Measurements from ENCODE around the gene UBR7. TPM values are rescaled to one million over a fixed set of nuclear protein-coding genes. Genes with fewer than 3 reads are reported as not detected.

UBR7 gene
- total and polyA plus RNA-seq, 7 donors, result 11.5 to 32.6 (median 17.0) TPM

DNA sequence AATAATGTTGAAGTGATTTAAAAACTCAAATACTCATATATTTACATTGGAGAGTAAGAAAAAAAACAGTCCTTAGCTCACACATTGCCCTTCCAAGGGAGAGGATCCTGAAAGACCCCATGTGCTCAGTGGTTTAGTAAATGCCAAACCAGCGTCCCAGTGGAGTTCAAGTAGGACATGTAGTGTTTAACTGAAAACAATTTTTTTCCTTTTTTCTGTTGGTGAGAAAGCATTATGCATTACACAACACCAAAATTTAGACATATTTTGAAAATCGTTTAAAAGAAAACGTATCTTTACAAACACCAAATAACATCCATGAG is 33.6 kb downstream of the UBR7 start:
- DNase-seq, result no peak
- no peak overlapping the region for H3K4me3 ChIP-seq
- TF ChIP-seq, protein P1, sequence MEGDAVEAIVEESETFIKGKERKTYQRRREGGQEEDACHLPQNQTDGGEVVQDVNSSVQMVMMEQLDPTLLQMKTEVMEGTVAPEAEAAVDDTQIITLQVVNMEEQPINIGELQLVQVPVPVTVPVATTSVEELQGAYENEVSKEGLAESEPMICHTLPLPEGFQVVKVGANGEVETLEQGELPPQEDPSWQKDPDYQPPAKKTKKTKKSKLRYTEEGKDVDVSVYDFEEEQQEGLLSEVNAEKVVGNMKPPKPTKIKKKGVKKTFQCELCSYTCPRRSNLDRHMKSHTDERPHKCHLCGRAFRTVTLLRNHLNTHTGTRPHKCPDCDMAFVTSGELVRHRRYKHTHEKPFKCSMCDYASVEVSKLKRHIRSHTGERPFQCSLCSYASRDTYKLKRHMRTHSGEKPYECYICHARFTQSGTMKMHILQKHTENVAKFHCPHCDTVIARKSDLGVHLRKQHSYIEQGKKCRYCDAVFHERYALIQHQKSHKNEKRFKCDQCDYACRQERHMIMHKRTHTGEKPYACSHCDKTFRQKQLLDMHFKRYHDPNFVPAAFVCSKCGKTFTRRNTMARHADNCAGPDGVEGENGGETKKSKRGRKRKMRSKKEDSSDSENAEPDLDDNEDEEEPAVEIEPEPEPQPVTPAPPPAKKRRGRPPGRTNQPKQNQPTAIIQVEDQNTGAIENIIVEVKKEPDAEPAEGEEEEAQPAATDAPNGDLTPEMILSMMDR (IDR thresholded peaks at IDR 0.05), result no peak
- H3K36me3 ChIP-seq (ENCODE audit: insufficient read depth in 1 of 2, low read depth in 1 of 2), result peaks cover 3 to 57% of the 10 kb centered on the region in 2 donors
- no peak for ATAC-seq
- intact Hi-C loops (cut with DNase I), result no loop called here
- H3K9me3 ChIP-seq, result no peaks in the 10 kb centered on the region
- no peak overlapping the region for H3K27ac ChIP-seq
- no peaks in the 10 kb centered on the region for H3K27me3 ChIP-seq (ENCODE audit: insufficient read depth in 3 of 3, low read length in 2 of 3)
- H3K4me1 ChIP-seq, result no peaks in the 10 kb centered on the region
- 87 to 91% (median 90%) methylated on average over 3 of the region's 3 CpGs for WGBS, 3 donors

DNA sequence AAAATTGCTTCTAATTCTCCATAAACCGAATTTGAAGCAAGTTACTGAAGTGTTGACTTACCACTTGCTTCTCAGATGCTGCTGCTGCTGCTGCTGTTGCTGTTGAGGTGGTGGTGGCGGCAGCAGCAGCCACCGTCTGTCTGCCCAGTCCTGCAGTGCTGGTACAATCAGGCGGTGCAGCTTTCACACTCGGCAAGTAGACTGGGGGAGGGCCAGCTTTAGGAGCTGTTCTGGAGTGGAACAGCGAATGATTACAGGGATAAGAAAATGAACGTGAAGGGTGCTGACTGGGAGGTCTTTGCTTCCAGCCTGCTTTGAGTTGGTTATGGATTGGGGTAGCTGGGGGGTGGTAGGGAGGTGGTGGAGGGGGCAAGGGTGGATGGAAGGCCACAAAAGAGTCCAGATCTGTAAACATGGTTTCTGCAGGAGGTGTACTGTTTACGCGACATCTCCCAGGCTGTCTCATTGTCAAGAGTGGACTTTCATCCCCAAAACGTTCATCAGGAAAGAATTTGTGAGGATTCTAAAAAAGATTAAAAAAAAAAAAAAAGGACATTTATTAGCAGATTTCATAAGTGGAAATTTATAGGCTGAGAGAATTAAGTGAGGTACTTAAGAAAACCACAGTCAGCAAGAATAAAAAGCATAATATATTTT is 38.8 kb downstream of the UBR7 start:
- Histone ChIP-seq H3K9me3 (no peaks in the 10 kb centered on the region), H3K27ac (no peak overlapping the region), H3K36me3 (ENCODE audit: insufficient read depth in 1 of 2, low read depth in 1 of 2) (peaks cover 15 to 97% of the 10 kb centered on the region in 2 donors), H3K4me1 (no peaks in the 10 kb centered on the region), H3K4me3 (no peak overlapping the region), H3K27me3 (ENCODE audit: insufficient read depth in 3 of 3, low read length in 2 of 3) (no peaks in the 10 kb centered on the region)
- TF ChIP-seq, protein P1 (IDR thresholded peaks at IDR 0.05), result no peak
- ATAC-seq (no peak), DNase-seq (no peak)
- WGBS, 3 donors, result 85 to 90% (median 86%) methylated on average over 10 of the region's 10 CpGs
- intact Hi-C loops (cut with DNase I), result no loop called here

DNA sequence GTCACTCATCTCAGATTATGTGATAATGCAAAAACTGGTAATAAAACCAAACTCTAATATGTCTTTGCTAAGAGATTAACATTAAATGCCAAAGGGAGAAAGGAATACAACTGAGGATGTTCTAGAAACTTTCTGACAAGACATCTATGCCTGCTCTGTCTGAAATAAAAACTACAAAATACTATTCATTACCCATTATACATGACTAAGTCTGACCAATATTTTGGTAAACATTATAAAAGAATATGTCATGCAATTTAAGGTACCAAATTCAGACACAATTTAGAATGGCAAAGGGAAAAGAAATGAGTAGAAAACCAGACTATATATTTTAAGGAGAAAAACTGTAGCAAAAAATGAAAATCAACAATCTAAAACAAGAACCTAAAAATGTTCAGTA is 39.5 kb downstream of the UBR7 start:
- no peak for ATAC-seq
- no peak overlapping the region for H3K27ac ChIP-seq
- no peak for DNase-seq
- TF ChIP-seq, protein P1 (IDR thresholded peaks at IDR 0.05), result no peak
- no peaks in the 10 kb centered on the region for H3K9me3 ChIP-seq
- H3K4me1 ChIP-seq, result no peaks in the 10 kb centered on the region
- no peaks in the 10 kb centered on the region for H3K27me3 ChIP-seq (ENCODE audit: insufficient read depth in 3 of 3, low read length in 2 of 3)
- H3K4me3 ChIP-seq, result no peak overlapping the region
- H3K36me3 ChIP-seq (ENCODE audit: insufficient read depth in 1 of 2, low read depth in 1 of 2), result peaks cover 15 to 97% of the 10 kb centered on the region in 2 donors
- intact Hi-C loops (cut with DNase I), result no loop called here

DNA sequence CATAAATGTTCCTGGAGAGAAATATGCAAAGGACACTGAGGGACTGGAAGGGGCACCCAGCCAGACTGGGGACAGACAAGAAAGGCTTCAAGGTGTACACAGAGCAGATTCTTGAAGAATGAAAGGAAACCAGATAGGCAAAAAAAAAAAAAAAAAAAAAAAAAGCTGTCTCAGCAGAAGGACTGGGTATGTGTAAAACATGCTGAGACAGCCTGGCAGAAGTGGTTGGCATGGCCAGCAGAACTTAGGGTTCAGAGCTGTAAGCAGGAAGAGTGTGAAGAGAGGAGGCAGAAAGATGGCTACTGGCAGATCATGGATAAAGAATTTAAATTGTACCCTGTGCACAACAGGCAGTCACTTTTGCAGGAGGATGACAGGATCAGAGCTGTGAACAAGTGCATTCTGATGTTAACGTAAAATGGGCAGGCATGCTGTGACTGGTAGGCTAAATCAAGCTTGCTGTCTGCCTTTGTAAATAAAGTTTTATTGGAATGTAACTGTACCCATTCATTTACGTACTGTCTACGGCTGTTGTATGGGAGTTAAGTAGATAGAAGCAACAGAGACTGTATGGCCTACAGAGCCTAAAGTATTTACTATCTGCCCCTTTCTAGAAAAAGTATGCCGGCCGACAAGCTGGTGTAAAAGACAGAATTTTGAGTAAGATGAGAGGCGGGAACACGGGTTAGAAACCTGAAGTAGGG is 42.2 kb downstream of the UBR7 start:
- no peak overlapping the region for H3K27ac ChIP-seq
- DNase-seq (no peak), ATAC-seq (no peak)
- peaks cover 16 to 96% of the 10 kb centered on the region in 2 donors for H3K36me3 ChIP-seq (ENCODE audit: insufficient read depth in 1 of 2, low read depth in 1 of 2)
- H3K4me3 ChIP-seq, result no peak overlapping the region
- intact Hi-C loops (cut with DNase I), result no loop called here
- WGBS, 3 donors, result 90 to 96% (median 94%) methylated on average over 7 of the region's 7 CpGs
- TF ChIP-seq, protein P1 (IDR thresholded peaks at IDR 0.05), result no peak
- no peaks in the 10 kb centered on the region for H3K9me3 ChIP-seq
- H3K27me3 ChIP-seq (ENCODE audit: insufficient read depth in 3 of 3, low read length in 2 of 3), result no peaks in the 10 kb centered on the region
- no peaks in the 10 kb centered on the region for H3K4me1 ChIP-seq

Data from psoas muscle (tissue), 8 donors.